Stimulated activated CD4-positive, alpha-beta T cell treated with anti-CD3 and anti-CD28 coated beads, Interleukin-15, amount 100 ng/mL, for 24 hours (primary cell): ENCODE measurements around the gene MALRD1.
"Not testable (repeated sequence)": the region's sequence is repeated elsewhere in the genome, so short reads cannot be mapped to it uniquely, and the experiment has no call there.

ENCODE experiments used
- DNase-seq: peaks from one replicate; pipeline ENCODE4 v3.0.0-alpha.2; 2020

Gene MALRD1

GRCh38 chr10:19730167-19730906 lies 681.7 kb downstream of the MALRD1 start:
- DNase-seq, result no peak

- DNase-seq, result no peak
Measured at GRCh38 chr10:19730907-19731217, 682.3 kb downstream of the MALRD1 start.

DNA sequence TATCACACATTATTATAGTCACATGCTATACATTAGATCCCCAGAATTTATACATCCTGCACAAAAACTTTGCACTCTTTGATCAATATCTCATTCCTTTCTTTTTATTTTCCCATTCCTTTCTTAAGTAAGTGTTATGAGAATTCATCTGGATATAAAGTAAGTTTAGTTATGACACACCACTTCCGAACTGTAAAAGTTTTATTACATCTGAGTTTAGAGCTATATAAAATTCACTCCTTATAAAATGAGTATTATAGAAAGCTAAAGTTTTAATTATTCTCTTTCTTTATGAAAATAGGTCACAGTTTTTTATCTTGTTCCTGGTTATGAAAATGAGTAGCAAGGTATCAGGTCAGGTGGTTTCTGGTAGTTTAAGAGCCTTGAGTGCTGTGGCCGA lies 683.0 kb downstream of the MALRD1 start:
- DNase-seq, result no peak

- DNase-seq, result no peak
Measured at GRCh38 chr10:19738440-19738839, 689.8 kb downstream of the MALRD1 start.

DNA sequence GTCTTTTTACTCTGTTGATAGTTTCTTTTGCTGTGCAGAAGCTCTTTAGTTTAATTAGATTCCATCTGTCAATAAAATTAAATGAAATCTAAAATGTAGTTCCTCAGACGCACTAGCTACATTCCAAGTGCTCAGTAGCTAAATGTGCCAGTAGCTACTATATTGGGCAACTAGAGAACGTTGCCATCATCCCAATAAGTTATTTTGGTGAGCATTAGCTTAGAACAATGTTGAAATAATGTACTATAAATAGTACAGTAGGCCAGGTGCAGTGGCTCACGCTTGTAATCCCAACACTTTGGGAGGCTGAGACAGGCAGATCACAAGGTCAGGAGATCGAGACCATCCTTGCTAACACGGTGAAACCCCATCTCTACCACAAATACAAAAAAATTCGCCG lies 690.6 kb downstream of the MALRD1 start:
- not testable (repeated sequence) for DNase-seq

DNA sequence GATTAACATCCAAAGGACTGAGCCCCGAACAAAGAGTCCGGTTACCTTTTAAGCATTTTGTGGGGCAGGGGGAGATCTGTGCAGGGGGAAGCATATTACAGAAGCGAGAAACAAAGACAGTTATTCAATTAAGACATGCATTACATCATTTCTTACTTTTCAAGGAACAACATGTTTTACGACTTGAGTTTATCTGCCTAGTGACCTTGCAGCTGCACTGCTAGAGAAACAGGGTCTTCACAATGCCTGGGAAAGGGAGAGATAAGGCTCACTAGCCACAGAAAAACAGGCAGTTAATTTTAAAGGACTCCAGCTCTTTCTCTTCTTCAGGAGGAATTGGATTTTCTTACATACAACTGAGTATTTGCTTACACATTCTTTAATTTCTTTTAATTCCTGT lies 693.5 kb downstream of the MALRD1 start:
- DNase-seq, result not testable (repeated sequence)

- DNase-seq, result no peak
Measured at GRCh38 chr10:19745672-19746071, 697.1 kb downstream of the MALRD1 start.

GRCh38 chr10:19749185-19749729 lies 700.7 kb downstream of the MALRD1 start:
- no peak for DNase-seq

DNA sequence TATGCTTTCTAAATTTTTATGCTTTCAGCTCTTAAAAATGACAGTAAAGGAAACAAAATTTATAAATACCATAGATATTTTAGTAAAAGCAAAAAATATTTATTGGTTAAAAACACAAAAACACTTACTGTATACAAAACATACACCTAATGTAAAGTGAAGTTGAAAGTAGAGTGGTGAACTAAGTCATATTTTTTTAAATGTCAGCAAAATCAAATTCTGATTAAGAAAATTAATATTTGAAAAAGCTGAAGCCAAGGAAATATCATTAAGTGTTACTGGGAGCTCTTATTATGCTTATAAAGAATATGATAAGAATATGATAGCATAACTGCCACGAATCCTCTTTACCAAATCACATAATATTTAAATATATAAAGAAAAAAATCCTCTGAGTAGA lies 702.4 kb downstream of the MALRD1 start:
- no peak for DNase-seq

GRCh38 chr10:19756919-19757318 lies 708.3 kb downstream of the MALRD1 start:
- DNase-seq, result no peak

DNA sequence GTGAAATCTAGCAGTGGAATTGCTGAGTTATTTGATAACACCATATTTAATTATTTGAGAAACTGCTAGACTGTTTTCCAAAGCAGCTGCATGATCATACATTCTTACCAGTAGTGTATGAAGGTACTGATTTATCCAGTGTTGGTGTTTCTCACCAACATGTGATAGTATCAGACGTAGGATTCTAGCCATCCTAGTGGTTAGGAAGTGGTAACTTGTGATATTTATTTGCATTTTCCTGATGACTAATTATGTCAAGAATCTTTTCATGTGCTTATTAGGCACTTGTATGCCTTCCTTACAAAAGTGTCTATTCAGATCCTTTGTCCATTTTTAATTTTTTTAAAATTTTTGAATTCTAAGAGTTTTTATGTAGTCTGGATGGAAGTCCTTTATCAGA lies 713.4 kb downstream of the MALRD1 start:
- DNase-seq, result no peak

DNA sequence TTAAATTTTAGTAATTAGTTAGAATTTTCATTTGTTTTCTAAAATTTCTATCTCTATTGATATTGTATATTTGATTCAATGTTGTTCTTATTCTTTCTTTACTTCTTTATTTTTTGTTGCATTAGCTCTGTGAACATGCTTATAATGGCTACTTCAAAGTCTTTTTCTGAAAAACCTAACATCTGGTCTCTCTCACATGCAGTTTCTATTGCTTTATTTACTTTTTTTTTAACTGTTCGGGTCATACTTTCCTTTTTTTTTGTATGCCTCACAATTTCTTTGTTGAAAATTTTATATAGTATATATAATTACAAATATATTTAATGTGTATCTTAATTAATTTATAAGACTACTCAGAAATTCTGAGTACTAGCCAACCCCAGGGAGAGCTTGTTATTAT lies 715.5 kb downstream of the MALRD1 start:
- no peak for DNase-seq

DNA sequence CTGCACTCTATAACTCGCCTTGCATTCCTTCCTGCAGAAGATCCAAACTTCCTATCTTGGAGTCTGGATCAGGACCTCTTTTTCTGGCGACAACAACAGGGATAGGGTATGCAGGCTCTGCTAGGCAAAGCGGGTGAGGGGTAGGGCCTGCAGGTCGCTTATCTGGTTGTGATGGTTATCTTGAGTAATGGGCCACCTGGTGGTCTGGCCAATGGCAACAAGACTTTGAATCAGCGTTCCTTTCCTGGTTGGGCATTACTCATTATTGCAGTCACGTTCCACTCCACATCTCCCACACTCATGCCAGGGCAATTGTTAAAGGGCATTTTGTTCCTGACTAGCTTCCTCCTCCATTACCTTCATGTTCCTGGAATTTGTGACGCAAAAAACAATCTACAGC lies 719.3 kb downstream of the MALRD1 start:
- DNase-seq, result no peak

DNA sequence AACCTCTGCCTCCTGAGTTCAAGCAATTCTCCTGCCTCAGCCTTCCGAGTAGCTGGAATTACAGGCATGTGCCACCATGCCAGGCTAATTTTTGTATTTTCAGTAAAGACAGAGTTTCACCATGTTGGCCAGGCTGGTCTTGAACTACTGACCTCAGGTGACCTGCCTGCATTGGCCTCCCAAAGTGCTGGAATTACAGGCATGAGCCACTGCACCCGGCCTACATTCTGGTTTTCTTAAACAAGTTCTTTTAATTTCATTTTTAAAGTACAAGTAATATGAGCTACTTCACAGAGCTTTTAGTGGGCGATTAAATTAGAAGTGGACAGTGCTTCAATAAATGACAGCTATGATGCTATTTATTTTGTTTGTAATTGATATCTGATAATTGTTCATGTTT lies 721.2 kb downstream of the MALRD1 start:
- not testable (repeated sequence) for DNase-seq

DNA sequence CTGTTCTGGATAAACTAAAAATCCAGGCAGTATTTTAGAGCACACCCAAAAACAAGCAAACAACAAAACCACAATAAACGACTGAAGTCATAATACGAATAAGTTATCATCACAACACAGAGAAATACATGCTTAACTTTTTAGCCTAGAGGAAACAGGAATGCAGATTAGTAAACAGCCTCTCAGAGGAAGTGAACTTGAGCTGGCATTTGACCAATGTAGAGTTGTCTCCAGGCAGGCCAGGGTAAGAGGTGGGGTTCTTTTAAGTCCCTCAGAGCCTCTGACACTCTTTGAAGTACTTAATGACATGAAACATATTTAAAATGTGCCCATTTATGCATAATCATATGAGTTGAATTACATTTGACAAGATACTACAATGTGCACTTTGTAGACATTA lies 724.4 kb downstream of the MALRD1 start:
- no peak for DNase-seq

- DNase-seq, result no peak
Measured at GRCh38 chr10:19775296-19775695, 726.7 kb downstream of the MALRD1 start.

- DNase-seq, result no peak
Measured at GRCh38 chr10:19777806-19778205, 729.2 kb downstream of the MALRD1 start.

GRCh38 chr10:19778996-19779395 lies 730.4 kb downstream of the MALRD1 start:
- no peak for DNase-seq

DNA sequence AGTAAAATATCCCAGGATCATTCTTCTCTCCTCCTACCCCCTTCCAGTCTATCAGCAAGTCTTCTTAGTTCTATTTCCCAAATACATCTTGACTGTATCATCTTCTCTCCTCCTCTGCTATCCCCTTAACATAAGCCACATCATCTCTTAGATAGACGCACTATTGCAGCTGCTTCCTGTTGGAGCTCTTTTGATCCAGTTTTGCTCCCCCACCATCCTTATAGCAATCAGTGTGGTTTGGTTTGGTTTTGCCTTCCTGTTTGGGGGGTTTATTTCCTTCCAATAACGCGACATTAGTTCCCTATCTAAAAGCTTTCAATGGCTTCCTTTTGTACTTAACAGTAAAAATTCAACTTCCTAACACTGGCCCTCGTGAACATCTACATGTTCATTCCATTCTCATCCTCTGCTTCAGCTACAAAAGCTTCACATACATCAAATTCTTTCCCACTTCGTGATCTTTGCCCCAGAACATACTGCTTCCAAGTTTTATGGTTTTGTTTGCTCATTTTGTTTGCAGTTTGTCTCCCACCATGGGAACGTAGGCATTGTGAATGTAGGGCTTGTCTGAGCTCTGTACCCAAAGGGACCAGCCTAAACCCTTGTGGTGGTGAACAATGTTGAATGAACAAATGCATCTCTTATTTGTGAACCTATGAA lies 734.0 kb downstream of the MALRD1 start:
- DNase-seq, result no peak

DNA sequence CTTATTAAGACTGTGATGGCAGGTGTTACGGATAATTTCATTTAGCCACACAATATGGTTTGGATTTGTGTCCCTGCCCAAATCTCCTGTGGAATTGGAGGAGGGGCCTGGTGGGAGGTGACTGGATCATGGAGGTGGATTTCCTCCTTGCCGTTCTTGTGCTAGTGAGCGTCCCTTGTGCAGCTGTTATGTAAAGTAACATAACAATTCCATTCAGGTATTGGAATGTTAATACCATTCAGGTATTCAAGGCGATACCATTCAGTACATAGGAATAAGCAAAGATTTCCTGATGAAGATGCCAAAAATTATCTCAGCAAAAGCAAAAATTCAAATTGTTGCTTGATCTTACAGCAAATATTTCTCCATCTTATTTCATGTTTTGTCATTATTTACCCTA lies 735.1 kb downstream of the MALRD1 start:
- no peak for DNase-seq
